Uterus (tissue), 2 donors: Measurements from ENCODE around the gene AUH.

Source experiments
- POLR2A ChIP-seq, 2 donors: fragments of 450-650 bp; IDR thresholded peaks; one replicate each; pipeline ENCODE4 v1.6.1; 2016; ENCODE audit warnings: antibody characterized with exemption in 2 of 2, mild to moderate bottlenecking in 1 of 2, moderate library complexity in 1 of 2
- TF ChIP-seq, protein P1 (sequence below), 4 experiments: fragments of 200-600 bp in 2 of 4; fragments of 450-650 bp in 2 of 4; sonication (generic) in 2 of 4; IDR thresholded peaks; one replicate each; pipeline ENCODE4 v1.5.1; 2016 to 2019; ENCODE audit warnings: antibody characterized with exemption in 4 of 4, mild to moderate bottlenecking in 2 of 4, moderate library complexity in 1 of 4

GRCh38 chr9:91207729-91208418 lies 153.8 kb downstream of the AUH start:
- TF ChIP-seq, protein P1, sequence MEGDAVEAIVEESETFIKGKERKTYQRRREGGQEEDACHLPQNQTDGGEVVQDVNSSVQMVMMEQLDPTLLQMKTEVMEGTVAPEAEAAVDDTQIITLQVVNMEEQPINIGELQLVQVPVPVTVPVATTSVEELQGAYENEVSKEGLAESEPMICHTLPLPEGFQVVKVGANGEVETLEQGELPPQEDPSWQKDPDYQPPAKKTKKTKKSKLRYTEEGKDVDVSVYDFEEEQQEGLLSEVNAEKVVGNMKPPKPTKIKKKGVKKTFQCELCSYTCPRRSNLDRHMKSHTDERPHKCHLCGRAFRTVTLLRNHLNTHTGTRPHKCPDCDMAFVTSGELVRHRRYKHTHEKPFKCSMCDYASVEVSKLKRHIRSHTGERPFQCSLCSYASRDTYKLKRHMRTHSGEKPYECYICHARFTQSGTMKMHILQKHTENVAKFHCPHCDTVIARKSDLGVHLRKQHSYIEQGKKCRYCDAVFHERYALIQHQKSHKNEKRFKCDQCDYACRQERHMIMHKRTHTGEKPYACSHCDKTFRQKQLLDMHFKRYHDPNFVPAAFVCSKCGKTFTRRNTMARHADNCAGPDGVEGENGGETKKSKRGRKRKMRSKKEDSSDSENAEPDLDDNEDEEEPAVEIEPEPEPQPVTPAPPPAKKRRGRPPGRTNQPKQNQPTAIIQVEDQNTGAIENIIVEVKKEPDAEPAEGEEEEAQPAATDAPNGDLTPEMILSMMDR (IDR thresholded peaks at IDR 0.05): no peak
- no peak for TF ChIP-seq POLR2A (IDR thresholded peaks at IDR 0.05)
